Mesothelial cell of epicardium (in vitro differentiated cells): ENCODE results near the gene EFHC1. TPM values are rescaled to one million over a fixed set of nuclear protein-coding genes. Genes with fewer than 3 reads are reported as not detected.

ENCODE experiments used
- DNase-seq, 2 experiments: peaks; one replicate each; pipeline ENCODE4 v3.0.0; 2021; ENCODE audit warnings: low spot score in 2 of 2; ENCODE audit not compliant: unreplicated experiment in 2 of 2
- H3K27ac Mint-ChIP-seq: 2 replicates; pipeline ENCODE4 v1.8.0; 2021; ENCODE audit warnings: mixed read lengths
- H3K27me3 Mint-ChIP-seq: 2 replicates; pipeline ENCODE4 v1.8.0; 2021; ENCODE audit warnings: low read depth, mixed read lengths
- H3K36me3 Mint-ChIP-seq: 2 replicates; pipeline ENCODE4 v1.8.0; 2021; ENCODE audit warnings: mixed read lengths
- H3K4me1 Mint-ChIP-seq: 2 replicates; pipeline ENCODE4 v1.8.0; 2021; ENCODE audit warnings: mixed read lengths
- H3K4me3 Mint-ChIP-seq: 2 replicates; pipeline ENCODE4 v1.8.0; 2021; ENCODE audit warnings: mild to moderate bottlenecking, moderate library complexity, mixed read lengths
- H3K9me3 Mint-ChIP-seq: 2 replicates; pipeline ENCODE4 v1.8.0; 2021; ENCODE audit warnings: mixed read lengths
- CTCF ChIP-seq: fragments of 200-600 bp; sonication (generic); IDR thresholded peaks from one replicate; pipeline ENCODE4 v1.5.0; 2021; ENCODE audit warnings: antibody characterized with exemption; ENCODE audit not compliant: unreplicated experiment
- total RNA-seq: library from RNA; stranded (reverse); gene quantifications from 3 replicates; pipeline ENCODE4 v1.2.1, GENCODE V29; 2021

Gene EFHC1
- total RNA-seq, result 33.0 to 36.1 TPM (median 34.4 TPM) in 3 replicates

GRCh38 chr6:52419809-52420667 lies at the start of gene EFHC1:
TSS of gene EFHC1 (plus strand) at chr6:52420342. CDS start at chr6:52420411, 69 bp downstream.
- peak; percentile 97 to 99 for DNase-seq
- Mint-ChIP-seq H3K27ac (no peak within 1 kb of the TSS), H3K4me1 (peaks cover 13% of the 10 kb centered on the region)

GRCh38 chr6:52371656-52372191 lies 48.4 kb upstream of the EFHC1 start:
- Mint-ChIP-seq H3K4me1 (no peaks in the 10 kb centered on the region), H3K36me3 (peaks cover 17% of the 10 kb centered on the region), H3K27ac (no peak overlapping the region), H3K27me3 (no peaks in the 10 kb centered on the region), H3K4me3 (no peak overlapping the region), H3K9me3 (peaks cover 7% of the 10 kb centered on the region)
- no peak for DNase-seq
- TF ChIP-seq CTCF, result no peak

More at GRCh38 chr6:52419809-52420667, at the start of gene EFHC1:
- H3K36me3 Mint-ChIP-seq, result no peaks in the 10 kb centered on the region
- TF ChIP-seq CTCF, result no peak
- H3K4me3 Mint-ChIP-seq, result no peak within 1 kb of the TSS
- no peaks in the 10 kb centered on the region for H3K9me3 Mint-ChIP-seq
- no peaks in the 10 kb centered on the region for H3K27me3 Mint-ChIP-seq

- no peaks in the 10 kb centered on the region for H3K27me3 Mint-ChIP-seq
- H3K4me1 Mint-ChIP-seq, result no peaks in the 10 kb centered on the region
- no peak overlapping the region for H3K27ac Mint-ChIP-seq
- DNase-seq, result no peak
- peaks cover 10% of the 10 kb centered on the region for H3K9me3 Mint-ChIP-seq
- H3K36me3 Mint-ChIP-seq, result peaks cover 12% of the 10 kb centered on the region
- no peak for TF ChIP-seq CTCF
- H3K4me3 Mint-ChIP-seq, result no peak overlapping the region
Observed at GRCh38 chr6:52373151-52373690, 46.9 kb upstream of the EFHC1 start.

- peaks cover 13% of the 10 kb centered on the region for H3K9me3 Mint-ChIP-seq
- no peak for TF ChIP-seq CTCF
- H3K27ac Mint-ChIP-seq, result no peak overlapping the region
- no peak for DNase-seq
- H3K4me1 Mint-ChIP-seq, result no peaks in the 10 kb centered on the region
- H3K36me3 Mint-ChIP-seq, result peaks cover 12% of the 10 kb centered on the region
- no peaks in the 10 kb centered on the region for H3K27me3 Mint-ChIP-seq
- H3K4me3 Mint-ChIP-seq, result no peak overlapping the region
Observed at GRCh38 chr6:52374247-52374646, 45.9 kb upstream of the EFHC1 start.

- Mint-ChIP-seq H3K9me3 (peaks cover 13% of the 10 kb centered on the region), H3K27ac (no peak overlapping the region), H3K4me3 (no peak overlapping the region)
Observed at GRCh38 chr6:52375780-52376556, 44.2 kb upstream of the EFHC1 start.

More at GRCh38 chr6:52375780-52376556, 44.2 kb upstream of the EFHC1 start:
- Mint-ChIP-seq H3K4me1 (no peaks in the 10 kb centered on the region), H3K36me3 (peaks cover 12% of the 10 kb centered on the region), H3K27me3 (no peaks in the 10 kb centered on the region)
- no peak for DNase-seq
- no peak for TF ChIP-seq CTCF
